Measurements from ENCODE around the gene ROR1. TPM values are rescaled to one million over a fixed set of nuclear protein-coding genes. Genes with fewer than 3 reads are reported as not detected.

Gene ROR1
- total RNA-seq, 1 experiment from 2014 or later = 56.3 TPM

GRCh38 chr1:63865561-63865960, 91.7 kb downstream of the ROR1 start:
- H3K4me1 Mint-ChIP-seq = peaks cover 72% of the 10 kb centered on the region
- CTCF ChIA-PET = interaction anchor here (0.9 to 1.9 kb wide), 3 partner anchors 10 to 272 kb away, joined by 3 to 5 read pairs (median 4); no protein-coding TSS in a partner anchor
- POLR2A ChIA-PET = no interaction called here

GRCh38 chr1:63866084-63866483, 92.3 kb downstream of the ROR1 start:
- Mint-ChIP-seq H3K4me1 (peaks cover 72% of the 10 kb centered on the region), H3K27ac (no peak overlapping the region; the same call in 1 of the 2 replicates), H3K27me3 (ENCODE audit: low read depth) (no peaks in the 10 kb centered on the region), H3K4me3 (no peak overlapping the region), H3K9me3 (no peaks in the 10 kb centered on the region), H3K36me3 (no peaks in the 10 kb centered on the region)
- ChIA-PET POLR2A (no interaction called here), CTCF (interaction anchor here (0.9 to 2.4 kb wide), 5 partner anchors 9 to 271 kb away, joined by 3 to 6 read pairs (median 5); no protein-coding TSS in a partner anchor)
- DNase-seq (ENCODE audit: low spot score) (no peak), ATAC-seq (no peak)
- TF ChIP-seq ZNF263 (CRISPR knock-in tag; IDR thresholded peaks at IDR 0.05; ENCODE audit: low read depth) (no peak), SMAD3 (CRISPR knock-in tag; IDR thresholded peaks at IDR 0.05; ENCODE audit: borderline replicate concordance) (no peak), ZNF232 (CRISPR knock-in tag; IDR thresholded peaks at IDR 0.05) (no peak), ZNF121 (CRISPR knock-in tag; IDR thresholded peaks at IDR 0.05) (no peak), MXD4 (CRISPR knock-in tag; IDR thresholded peaks at IDR 0.05; ENCODE audit: borderline replicate concordance) (no peak), TEAD4 (CRISPR knock-in tag; IDR thresholded peaks at IDR 0.05) (no peak)
- TF ChIP-seq, protein P1, sequence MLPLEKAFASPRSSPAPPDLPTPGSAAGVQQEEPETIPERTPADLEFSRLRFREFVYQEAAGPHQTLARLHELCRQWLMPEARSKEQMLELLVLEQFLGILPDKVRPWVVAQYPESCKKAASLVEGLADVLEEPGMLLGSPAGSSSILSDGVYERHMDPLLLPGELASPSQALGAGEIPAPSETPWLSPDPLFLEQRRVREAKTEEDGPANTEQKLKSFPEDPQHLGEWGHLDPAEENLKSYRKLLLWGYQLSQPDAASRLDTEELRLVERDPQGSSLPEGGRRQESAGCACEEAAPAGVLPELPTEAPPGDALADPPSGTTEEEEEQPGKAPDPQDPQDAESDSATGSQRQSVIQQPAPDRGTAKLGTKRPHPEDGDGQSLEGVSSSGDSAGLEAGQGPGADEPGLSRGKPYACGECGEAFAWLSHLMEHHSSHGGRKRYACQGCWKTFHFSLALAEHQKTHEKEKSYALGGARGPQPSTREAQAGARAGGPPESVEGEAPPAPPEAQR (CRISPR knock-in tag; IDR thresholded peaks at IDR 0.05) = no peak
- TF ChIP-seq, protein P2, sequence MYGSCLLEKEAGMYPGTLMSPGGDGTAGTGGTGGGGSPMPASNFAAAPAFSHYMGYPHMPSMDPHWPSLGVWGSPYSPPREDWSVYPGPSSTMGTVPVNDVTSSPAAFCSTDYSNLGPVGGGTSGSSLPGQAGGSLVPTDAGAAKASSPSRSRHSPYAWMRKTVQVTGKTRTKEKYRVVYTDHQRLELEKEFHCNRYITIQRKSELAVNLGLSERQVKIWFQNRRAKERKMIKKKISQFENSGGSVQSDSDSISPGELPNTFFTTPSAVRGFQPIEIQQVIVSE (CRISPR knock-in tag; IDR thresholded peaks at IDR 0.05; ENCODE audit: borderline replicate concordance) = no peak
- TF ChIP-seq, protein P3, sequence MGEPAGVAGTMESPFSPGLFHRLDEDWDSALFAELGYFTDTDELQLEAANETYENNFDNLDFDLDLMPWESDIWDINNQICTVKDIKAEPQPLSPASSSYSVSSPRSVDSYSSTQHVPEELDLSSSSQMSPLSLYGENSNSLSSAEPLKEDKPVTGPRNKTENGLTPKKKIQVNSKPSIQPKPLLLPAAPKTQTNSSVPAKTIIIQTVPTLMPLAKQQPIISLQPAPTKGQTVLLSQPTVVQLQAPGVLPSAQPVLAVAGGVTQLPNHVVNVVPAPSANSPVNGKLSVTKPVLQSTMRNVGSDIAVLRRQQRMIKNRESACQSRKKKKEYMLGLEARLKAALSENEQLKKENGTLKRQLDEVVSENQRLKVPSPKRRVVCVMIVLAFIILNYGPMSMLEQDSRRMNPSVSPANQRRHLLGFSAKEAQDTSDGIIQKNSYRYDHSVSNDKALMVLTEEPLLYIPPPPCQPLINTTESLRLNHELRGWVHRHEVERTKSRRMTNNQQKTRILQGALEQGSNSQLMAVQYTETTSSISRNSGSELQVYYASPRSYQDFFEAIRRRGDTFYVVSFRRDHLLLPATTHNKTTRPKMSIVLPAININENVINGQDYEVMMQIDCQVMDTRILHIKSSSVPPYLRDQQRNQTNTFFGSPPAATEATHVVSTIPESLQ (CRISPR knock-in tag; IDR thresholded peaks at IDR 0.05) = no peak
- TF ChIP-seq, protein P4, sequence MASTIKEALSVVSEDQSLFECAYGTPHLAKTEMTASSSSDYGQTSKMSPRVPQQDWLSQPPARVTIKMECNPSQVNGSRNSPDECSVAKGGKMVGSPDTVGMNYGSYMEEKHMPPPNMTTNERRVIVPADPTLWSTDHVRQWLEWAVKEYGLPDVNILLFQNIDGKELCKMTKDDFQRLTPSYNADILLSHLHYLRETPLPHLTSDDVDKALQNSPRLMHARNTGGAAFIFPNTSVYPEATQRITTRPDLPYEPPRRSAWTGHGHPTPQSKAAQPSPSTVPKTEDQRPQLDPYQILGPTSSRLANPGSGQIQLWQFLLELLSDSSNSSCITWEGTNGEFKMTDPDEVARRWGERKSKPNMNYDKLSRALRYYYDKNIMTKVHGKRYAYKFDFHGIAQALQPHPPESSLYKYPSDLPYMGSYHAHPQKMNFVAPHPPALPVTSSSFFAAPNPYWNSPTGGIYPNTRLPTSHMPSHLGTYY (CRISPR knock-in tag; IDR thresholded peaks at IDR 0.05) = no peak

More at GRCh38 chr1:63865561-63865960, 91.7 kb downstream of the ROR1 start:
- DNase-seq (ENCODE audit: low spot score) = no peak
- TF ChIP-seq ZNF425 (CRISPR knock-in tag; conservative IDR thresholded peaks at IDR 0.05) (no peak), AFF4 (CRISPR knock-in tag; IDR thresholded peaks at IDR 0.05; ENCODE audit: borderline replicate concordance) (no peak), FOXP1 (CRISPR knock-in tag; IDR thresholded peaks at IDR 0.05; ENCODE audit: borderline replicate concordance) (no peak), SMAD3 (CRISPR knock-in tag; IDR thresholded peaks at IDR 0.05; ENCODE audit: borderline replicate concordance) (no peak)
- TF ChIP-seq, protein P5, sequence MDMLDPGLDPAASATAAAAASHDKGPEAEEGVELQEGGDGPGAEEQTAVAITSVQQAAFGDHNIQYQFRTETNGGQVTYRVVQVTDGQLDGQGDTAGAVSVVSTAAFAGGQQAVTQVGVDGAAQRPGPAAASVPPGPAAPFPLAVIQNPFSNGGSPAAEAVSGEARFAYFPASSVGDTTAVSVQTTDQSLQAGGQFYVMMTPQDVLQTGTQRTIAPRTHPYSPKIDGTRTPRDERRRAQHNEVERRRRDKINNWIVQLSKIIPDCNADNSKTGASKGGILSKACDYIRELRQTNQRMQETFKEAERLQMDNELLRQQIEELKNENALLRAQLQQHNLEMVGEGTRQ (CRISPR knock-in tag; IDR thresholded peaks at IDR 0.05) = no peak
- TF ChIP-seq, protein P6, sequence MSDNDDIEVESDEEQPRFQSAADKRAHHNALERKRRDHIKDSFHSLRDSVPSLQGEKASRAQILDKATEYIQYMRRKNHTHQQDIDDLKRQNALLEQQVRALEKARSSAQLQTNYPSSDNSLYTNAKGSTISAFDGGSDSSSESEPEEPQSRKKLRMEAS (CRISPR knock-in tag; IDR thresholded peaks at IDR 0.05) = no peak
- no peak for ATAC-seq
- Mint-ChIP-seq H3K27me3 (ENCODE audit: low read depth) (no peaks in the 10 kb centered on the region), H3K9me3 (no peaks in the 10 kb centered on the region), H3K27ac (no peak overlapping the region), H3K4me3 (no peak overlapping the region), H3K36me3 (no peaks in the 10 kb centered on the region)
